GM19324 (cell line): ENCODE measurements around the gene NFXL1.

Experiments used
- ATAC-seq: cut with Tn5 transposase; IDR thresholded peaks from one replicate; pipeline ENCODE4 v1.9.1; 2021; ENCODE audit warnings: mild to moderate bottlenecking, moderate library complexity; ENCODE audit not compliant: unreplicated experiment, low FRiP score

The NFXL1 gene

DNA sequence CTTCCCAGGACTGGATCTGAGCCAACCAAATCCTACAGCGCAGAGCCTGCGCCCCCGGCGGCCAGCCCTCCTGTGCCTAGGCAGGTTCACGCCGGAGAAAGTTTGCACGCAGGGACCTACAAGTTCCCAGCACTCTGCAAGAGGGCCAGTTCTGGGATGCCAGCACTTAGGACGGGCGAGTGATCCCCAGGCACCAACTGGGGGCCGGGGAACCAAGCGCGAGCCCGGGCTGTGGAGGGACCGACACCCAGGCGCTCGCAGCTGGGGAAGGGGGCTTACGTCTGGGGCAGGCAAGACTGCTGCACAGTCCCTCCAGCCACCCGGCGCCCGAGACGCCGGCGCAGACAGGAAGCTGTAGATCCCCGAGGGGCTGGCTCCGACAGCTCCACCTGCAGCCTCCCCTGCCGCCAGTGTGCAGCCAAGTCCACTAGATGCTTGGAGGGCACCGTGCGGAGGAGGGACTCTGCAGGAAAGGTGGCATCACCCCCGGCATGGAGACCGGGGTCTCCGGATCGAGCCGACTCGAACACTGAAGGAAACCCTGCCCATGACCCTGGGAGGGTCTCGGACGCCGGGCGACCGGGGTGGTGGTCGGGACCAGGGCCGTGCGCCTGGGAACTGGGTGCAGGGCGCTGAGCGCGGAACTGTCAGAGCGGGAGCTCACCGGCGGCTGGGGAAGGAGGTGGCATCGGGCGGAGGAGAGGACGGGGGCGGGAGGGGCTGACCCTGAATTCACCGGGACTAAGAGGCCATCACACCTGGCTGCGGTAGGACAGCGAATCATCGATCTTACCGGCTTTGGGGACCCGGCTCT is 77.1 kb downstream of the NFXL1 start:
- ATAC-seq: peak; percentile 73

DNA sequence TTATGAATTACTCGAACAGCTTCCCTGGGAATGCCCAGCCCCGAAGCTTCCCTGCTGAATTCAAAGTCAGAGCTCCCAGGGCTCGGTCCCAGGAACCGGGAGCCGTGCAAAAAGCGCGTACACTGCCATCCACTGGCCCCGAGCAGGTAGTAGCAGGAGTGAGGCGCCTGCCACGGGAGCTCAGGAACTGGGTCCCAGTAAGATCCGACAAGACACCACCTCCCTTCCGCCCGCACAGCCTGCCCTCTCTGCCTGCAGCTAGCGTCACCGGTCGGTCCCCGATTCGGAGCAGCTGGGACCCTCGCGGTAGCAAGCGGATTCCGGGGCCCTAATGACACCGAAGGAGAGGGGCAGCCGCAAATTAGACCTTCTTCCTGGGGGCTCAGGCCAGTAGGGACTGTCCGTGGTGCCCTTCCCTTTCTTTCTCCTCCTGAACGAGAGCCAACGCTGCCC is 77.7 kb downstream of the NFXL1 start:
- peak; percentile 69 for ATAC-seq

DNA sequence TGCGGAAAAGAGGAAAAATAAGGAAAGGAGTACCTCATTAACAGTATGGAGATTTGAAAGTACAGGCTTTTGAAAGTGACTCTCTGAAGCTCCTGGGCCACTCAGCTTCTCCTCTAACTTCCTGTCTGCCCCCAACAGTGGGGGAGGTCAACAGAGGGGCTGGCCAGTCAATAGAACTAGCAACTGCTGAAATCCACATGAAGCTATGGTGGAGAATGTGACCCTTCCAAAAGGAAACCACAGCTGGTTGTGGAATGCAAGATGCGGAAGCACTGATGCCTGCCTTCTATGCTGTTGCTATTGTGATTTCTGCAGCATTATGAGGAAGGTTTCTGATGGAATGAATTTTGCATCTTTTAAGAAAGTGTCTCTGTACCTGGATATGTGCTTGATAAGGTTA is 78.9 kb downstream of the NFXL1 start:
- ATAC-seq: no peak

DNA sequence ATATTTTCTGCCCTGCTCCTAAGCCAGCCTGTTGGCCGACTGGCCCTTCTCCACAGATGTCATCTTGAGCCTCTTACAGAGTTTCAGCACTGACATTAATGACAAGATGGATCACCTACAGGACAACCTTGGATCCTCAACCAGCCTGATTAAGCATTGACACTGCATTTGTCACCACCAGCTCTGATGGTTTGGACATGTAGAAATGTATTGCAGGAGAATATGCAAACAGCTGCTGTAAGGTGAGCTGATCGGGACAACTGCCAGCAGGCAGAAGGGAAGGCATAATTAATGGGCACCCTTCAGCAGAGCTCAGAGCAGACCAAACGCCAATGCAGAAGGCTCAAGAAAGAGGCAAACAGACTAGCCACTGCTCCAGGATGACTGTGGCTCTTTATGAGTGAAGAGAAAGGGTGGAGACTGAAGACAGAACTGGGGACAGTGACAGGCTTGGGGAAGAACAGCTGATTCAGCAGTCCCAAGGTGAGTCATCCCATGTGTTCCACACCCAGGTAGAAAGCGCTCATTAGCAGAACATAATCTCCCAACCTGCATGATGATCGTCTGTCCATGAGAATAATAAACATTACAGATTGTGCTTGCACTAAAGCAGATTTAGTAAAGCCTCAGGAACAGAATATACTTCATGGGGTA is 83.2 kb downstream of the NFXL1 start:
- no peak for ATAC-seq

DNA sequence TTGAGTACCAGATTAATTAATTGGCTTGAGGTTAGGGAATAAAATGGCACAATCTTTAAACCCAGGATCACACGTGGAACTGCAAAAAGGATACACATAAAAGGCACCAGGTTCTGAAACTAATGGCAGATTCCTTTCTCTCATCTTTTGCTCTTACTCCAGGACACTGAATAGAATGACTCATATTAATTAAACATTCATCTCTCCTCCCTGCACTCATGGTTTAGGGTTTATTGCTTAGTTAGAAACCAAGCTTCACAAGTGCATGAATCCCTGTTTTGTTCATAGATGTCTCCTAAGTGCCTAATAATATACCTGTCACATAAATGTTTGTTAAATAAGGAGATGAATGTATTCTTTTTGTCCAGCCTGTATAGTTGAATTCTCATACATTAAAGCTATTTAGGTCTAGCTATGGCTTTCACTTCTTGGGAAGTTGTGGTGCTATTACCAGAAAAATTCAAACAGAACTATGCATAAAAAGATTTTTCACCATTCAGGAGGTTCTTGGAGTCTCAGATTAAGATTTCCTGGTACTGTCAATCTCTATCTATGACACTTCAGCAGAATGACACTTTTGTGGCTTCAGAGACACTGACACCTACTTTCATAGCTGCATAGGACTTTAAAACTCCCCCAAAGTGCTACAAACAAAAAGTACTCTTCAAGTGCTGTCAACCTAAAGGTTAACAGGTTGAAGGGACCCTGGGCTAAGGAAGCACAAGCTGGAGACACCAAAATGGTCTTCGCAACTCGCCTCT is 83.9 kb downstream of the NFXL1 start:
- no peak for ATAC-seq

DNA sequence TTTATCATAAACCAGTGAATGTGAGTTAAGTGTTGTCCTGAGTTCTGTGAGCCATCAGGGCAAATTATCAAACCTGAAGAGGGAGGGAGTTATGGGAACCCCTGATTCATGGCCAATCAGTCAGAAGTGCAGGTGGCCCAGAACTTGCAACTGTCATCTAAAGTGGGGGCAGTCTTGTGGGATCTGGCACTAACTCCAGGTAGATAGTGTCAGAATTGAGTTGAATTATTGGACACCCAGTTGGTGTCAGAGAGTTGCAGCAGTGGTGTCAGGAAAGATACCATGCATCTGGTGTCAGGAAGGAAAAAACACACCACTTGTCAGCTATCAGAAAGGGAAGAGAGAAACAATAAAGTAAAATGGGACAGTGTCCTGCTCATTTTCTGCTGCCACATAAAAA is 84.9 kb downstream of the NFXL1 start:
- ATAC-seq: no peak

DNA sequence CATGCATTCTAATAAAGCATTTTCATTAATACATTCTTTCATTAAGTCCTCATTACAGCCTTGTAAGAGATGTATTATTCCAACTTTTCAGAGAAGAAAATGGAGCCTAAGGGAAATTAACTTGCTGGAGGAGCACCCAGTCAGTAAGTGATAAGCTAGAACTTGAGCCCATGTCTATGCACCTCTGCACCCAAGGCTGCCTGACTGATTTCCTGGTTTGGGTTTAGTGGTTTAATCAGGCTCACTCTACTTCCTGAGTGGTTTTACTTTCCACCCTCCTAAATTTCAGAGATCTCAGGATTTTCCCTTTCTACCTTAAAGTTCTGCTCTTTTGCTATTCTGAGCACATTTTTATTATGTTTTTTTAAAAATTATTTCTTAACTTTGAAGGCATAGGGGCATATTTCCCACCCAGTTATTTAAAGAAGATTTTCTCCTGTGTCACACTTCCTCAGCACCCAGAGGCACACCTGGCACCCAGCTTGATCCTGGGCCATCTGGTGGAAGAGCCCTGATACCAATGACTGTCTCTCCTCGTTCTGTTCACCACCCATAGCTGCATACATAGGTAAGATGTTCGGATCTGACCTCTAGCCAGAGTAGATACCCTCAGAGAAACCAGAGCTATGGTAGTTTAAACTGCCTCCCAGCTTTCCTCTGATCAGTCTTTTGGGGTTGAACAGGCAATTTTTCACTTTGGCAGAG is 86.9 kb downstream of the NFXL1 start:
- no peak for ATAC-seq

DNA sequence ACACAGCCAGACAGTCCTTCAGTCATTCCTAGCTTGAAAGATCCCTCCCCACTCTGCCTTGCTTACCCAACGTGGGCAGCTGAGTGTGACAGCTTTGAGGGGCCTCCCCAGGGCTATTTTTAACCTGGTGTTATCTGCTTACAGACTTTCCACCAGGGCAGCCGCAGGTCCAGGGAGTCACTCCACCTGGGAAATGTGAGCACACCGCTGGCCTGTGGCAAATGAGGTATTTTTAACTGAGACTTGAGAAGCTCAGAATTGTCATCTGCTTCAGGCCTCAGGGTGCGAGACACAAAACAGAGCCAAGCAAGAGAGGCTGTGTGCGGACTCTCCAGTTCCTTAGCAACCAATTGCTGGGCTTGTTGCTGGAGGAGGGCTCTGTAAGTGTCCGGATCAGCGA is 89.5 kb downstream of the NFXL1 start:
- no peak for ATAC-seq

DNA sequence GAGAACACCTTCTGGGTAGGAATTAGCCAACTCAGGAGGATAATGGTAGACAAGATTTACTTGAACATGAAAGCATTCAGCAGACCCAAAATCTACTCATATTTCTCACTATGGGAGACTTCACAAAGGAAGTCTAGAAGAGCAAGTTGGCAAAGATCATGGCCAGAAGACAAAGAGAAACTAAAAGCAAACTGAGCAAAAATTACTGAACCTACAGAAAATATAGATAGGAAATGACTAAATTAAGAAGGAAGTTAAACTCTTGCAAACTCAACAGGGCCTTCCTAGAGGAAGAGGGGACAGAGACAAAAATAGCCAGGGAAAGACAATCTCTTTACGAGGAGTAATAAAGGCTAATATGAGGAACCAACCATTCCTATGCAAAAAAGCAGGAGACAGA is 95.2 kb downstream of the NFXL1 start:
- no peak for ATAC-seq

DNA sequence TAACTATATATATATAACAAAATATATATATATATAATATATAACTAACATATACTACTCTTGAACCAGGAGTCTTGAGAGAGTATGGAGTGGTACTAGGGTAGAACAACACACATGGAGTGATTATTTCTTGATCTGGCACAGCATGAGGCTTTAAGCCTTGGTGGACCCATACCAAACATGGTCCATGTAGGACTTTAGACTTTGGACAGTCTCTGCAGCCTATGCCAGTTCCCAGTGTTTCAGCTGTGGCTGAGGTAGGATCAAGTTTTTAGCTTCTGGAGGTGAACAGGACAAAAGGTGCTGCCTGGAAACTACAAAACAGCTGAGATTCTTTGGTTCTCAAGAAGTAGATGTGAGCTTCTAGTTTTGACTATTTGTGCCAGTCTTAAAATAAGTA is 97.1 kb downstream of the NFXL1 start:
- ATAC-seq: no peak

DNA sequence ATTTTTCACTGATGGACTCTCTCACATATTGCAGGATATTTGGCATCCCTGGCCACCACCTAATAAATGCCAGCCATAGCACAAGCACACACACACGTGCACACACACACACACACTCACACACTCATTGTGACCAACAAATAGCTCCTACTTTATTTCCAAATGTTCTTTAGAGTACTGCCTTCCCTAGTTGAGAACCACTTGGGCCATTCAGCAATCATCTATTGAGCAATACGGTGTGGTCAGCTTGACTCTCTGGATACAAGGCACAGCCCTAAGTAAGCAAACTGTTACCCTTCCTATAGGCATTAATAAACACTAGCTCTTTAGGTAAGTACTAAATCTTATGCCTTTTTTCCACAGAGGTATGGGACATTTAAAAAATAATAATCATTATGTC is 97.6 kb downstream of the NFXL1 start:
- no peak for ATAC-seq

DNA sequence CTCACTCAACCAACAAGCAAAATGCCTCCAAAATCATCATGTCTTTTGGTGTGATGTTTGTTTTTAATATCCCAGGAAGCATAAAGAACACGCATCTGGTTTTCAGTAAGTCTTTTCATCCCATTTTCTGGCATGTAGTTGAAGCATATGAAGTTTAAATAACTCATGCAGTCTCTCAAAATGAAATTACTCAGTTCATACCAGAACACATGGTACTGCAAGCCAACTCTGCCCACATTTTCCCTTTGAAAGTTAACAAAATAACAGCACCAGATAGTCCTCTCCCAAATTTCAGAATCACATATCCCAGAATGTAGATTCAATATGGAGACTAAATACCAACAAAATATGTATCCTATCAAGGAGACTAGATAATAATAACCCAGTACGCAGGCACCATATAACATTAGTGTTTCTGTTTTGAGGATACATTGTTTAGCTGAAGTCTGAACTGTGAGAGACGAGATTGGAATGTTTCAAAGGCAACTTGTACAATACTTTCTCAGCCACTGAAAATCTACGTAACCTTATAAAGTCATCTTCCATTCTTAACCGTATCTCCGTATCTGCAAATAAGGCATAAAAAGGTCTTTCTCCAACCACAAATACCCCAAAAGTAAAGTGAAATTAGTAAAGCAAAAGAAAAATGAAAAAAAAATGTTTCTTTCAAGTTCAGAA is 99.6 kb downstream of the NFXL1 start:
- ATAC-seq: no peak

DNA sequence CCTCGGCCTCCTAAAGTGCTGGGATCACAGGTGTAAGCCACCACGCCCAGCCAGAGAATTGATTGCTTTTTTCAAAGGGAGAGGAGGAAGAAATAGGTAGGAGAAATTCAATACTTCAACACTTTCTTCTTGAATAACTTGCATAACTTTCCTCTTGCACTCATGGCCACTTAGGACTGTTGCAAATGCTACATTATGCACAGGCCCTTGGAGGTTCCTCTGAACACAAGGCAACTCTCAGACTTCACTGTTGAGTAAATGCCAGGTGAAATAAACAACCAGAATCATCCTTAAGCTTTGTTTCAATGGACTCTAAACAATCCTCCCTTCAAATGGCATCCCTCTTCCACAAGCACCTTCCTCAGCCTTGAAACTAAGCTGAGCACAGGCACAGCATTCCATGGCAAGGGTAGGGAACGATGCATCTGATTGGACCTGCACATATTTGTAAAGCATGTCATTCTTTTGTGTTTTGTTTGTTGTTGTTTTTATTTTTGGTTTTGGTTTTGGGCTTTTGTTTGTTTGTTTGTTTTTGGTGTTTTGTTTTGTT is 104.7 kb downstream of the NFXL1 start:
- ATAC-seq: no peak

DNA sequence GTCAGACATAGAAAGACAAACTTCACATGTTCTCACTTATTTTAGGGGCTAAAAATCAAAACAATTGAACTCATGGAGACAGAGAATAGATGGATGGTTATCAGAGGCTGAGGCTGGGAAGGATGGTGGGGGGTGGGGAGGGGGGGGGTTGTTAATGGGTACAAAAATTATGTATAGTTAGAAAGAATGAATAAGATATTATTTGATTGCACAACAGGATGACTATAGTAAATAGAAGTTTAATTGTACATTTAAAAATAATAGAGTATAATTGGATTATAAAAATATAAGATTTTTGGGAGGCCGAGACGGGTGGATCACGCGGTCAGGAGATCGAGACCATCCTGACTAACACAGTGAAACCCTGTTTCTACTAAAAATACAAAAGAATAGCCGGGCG is 109.8 kb downstream of the NFXL1 start:
- no peak for ATAC-seq

DNA sequence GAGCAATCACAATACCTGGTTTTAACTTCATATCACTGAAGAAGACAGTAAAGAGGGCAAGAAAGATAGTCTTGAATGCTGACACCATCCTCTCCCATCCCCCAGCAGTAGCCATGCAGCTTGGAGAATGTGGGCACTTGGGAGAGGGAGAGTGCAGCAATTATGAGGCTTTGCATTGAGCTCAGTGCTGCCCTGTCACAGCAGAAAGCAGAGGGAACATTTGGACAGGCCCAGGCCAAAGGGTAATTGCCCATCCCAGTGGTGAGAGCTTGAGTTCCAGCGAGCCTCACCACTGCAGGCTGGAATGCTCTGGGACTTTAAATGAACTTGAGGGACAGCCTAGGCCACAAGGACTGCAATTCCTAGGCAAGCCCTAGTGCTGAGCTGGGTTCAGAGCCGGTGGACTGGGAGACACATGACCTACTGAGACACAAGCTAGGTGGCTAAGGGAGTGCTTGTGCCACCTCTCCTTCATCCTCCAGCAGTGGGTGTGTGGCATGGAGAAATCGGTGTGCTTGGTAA is 112.8 kb downstream of the NFXL1 start:
- ATAC-seq: no peak

DNA sequence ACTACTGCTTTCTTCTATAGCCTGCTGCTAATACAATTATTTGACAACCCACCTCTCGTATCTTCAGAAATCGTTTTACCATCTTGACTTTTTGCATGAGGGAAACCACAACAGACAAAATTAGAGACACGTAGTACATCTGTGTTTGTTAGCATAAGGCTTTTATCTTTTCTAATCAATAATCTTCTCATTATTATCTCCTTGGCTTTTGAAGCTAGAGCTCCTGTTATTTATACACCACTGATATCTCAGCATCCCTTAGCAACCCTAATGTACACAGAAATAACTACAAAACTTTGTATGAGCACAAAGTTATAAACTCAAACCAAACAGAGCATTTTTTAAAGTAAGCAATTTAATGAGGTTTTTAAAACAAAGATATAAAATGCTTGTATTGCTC is 116.2 kb downstream of the NFXL1 start:
- ATAC-seq: no peak
